Stimulated activated CD4-positive, alpha-beta T cell treated with anti-CD3 and anti-CD28 coated beads, Interleukin-12 subunit alpha, Interleukin-12 subunit beta, amount 100 ng/mL, for 4 hours (primary cell): ENCODE measurements around the gene ECI2.

Source experiments
- DNase-seq: peaks from one replicate; pipeline ENCODE4 v3.0.0-alpha.2; 2020

ECI2 gene, protein sequence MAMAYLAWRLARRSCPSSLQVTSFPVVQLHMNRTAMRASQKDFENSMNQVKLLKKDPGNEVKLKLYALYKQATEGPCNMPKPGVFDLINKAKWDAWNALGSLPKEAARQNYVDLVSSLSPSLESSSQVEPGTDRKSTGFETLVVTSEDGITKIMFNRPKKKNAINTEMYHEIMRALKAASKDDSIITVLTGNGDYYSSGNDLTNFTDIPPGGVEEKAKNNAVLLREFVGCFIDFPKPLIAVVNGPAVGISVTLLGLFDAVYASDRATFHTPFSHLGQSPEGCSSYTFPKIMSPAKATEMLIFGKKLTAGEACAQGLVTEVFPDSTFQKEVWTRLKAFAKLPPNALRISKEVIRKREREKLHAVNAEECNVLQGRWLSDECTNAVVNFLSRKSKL

DNA sequence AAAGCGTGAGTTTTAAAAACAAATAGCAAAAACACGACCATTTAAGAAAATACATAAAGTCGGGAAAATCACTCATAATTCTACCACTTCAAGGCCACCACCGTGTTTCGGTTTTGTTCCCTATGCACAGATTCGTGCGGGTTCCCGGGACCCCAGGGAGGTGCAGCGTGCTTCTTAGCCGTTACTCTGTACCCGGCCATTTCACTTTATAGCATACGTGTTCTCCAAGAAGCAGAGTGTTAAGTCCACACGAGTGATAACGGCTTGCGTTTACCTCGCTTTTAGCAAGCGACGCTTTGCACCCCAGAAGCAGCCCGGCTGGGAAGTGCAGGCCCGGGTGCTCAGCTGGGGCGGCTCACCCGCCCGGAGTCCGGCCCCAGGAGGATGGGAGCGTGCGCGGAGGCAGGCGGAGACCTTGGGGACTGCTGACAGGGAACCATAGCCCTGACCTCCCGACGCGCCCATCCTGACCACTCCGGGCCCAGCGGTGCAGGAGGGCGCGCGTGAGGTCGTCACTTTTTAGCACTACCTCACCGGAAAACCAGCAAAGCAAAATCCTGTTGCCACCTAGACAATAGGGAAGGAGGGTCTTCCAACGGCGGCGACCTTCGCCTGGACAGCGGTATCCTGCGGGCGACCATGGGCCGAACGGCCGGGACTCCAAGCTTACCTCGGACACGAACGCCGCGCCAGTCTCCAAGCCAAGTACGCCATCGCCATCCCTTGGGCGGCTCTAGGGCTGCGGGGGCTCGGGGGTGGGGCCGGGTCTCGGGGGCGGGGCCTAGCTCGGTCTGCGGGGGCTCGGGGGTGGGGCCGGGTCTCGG, at the start of gene ECI2:
Gene ECI2, minus strand, starts transcription at position 735 of the 824 bp plus-strand sequence. Its CDS starts 15 bp downstream, at position 720.
- DNase-seq, result peak; percentile 41

DNA sequence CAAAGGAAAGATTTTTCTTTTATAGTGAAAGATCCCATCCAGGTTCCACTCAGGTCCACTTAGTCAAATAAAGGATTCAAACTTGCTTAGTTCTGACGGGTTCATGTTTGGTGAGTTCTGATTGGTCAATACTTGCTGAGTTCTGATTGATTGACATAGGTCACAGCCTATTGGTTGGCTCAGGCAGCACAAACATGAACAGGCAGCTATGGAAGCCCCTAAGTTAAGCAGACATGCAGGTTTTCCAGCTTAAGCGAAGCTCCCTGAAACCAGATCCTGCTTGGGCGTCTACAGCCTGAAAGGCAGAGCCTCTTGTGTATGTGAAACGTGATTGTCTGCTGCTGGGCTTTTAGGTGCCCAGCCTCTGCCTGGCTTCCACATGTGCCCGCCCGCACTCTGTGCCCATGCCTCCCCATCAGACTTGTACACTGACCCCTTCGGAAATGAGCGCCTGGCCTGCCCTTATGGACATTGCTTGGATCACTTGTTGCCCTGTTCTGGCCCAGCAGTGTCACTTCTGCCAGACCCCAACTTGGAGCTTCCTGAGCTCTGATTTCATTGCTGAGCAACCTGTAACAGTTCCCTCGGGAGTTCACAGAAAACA, 45.4 kb upstream of the ECI2 start:
- DNase-seq, result no peak

DNA sequence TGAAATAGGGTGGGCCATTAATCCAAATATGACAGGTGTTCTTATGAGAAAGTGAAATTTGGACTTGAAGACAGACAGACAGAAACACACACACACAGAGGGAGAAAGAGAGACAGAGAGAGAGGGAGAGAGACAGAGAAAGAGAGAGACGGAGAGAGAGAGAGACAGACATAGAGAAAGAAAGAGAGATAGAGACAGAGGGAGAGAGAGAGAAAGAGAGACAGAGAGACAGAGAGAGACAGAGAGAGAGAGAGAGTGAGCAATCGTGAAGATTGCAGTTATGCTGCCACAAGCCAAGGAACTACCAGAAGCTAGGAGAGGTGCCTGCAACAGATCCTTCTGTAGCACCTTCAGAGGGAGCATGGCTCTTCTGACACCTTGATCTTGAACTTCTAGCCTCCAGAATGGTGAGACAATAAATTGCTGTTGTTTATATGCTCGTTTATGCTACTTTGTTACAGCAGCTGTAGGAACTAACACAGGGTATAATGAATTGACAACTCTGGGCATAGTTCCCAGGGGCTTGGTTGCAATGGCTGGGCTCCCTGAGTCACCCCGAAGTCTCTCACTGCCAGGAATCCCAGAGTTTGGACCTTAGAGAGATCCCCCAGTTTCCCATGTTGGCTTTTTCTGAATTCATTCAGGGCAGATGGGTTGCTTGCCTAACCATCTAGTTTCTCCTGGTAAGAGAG, 44.7 kb upstream of the ECI2 start:
- no peak for DNase-seq

DNA sequence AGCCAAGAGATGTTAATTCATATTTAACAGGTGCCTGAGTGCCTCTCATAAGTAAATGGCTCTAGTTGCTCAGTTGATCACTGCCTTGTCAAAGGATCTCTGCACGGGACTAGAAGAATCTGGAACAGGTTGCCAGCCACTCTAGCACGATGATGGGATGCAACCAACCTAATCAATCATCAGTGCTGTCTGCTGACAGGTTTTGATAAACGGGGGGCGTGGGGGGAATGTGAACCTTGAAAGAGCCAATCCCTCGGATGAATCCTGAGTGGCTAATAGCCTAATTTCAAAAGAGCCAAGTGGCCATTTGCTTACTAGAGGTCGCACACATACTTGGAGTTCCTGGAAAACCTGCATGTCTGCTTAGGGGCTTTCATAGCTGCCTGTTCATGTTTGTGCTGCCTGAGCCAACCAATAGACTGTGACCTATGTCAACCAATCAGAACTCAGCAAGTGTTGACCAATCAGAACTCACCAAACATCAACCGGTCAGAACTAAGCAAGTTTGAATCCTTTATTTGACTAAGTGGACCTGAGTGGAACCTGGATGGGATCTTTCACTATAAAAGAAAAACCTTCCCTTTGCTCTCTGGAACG, 43.5 kb upstream of the ECI2 start:
- no peak for DNase-seq

DNA sequence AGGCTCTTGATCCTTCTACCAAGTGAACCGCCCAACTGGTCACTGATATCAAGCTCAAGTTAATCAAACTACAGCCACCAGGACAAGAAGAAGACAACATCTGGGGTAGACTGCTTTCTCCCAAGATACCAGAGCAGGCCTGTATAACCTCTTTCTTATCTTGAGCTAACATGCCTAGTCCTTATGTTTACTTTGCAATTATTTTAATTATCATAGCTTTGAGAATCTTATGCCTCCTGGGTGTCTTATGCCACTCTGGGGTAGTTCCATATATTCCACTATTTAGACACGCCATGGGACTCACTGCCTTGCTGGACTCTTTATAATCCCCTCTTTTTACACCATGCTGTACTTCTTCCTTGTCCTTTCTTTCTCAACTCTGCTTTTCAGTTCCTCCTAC, 41.5 kb upstream of the ECI2 start:
- DNase-seq, result no peak

DNA sequence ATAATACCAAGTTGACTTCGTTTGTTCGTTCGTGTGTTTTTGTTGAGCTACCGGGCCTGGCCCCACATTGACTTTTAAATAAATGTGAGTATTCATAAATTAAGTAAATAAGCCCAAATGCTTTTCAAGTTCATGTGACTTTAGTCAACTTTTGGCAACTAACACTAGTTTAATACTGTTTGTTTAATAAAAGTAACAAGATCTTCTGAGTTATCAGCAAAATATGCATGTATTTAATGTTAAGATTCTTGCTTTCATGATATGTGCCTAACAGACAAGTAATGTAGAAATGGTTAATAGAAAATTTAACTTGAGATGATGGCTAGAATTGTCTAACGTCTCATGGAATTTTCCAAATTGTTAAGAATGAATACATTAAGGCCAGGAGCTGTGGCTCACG, 38.7 kb upstream of the ECI2 start:
- no peak for DNase-seq

DNA sequence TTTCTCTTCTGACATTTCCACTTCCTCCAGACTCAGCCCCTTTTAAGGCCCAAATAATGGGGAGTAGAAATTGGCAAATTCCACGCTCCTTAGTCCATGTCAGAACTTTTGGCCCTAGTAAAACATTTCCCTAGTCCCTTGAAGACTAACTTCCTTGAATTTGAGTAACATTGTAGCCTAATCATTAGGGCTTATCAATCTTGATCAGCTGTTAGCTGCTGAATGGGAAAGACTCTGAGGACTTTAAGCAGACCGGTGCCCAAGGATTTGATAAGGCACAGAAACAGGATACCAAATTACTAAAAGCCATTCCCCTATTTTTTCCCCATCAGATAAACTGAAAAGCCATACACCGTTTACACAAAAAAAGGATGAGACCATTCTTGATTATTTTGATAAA, 37.0 kb upstream of the ECI2 start:
- no peak for DNase-seq

DNA sequence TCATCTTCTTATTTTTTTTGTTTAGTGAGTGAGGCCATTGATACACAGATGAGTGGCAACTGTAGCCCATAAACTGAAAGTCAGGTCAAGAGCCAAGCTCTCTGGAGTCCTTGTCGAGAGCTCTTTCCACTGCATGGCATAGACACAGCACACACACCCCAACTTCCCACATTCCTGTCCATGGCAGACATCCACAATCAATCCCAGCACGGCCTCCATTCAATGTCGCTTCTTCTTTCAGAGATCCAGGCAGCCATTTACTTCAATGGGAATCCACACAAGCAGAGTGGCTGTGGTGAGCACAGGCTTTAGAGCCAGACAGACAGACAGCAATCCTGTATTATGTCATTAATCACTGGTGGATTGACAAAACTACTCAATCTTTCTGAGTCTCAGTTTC, 34.9 kb upstream of the ECI2 start:
- DNase-seq, result no peak

DNA sequence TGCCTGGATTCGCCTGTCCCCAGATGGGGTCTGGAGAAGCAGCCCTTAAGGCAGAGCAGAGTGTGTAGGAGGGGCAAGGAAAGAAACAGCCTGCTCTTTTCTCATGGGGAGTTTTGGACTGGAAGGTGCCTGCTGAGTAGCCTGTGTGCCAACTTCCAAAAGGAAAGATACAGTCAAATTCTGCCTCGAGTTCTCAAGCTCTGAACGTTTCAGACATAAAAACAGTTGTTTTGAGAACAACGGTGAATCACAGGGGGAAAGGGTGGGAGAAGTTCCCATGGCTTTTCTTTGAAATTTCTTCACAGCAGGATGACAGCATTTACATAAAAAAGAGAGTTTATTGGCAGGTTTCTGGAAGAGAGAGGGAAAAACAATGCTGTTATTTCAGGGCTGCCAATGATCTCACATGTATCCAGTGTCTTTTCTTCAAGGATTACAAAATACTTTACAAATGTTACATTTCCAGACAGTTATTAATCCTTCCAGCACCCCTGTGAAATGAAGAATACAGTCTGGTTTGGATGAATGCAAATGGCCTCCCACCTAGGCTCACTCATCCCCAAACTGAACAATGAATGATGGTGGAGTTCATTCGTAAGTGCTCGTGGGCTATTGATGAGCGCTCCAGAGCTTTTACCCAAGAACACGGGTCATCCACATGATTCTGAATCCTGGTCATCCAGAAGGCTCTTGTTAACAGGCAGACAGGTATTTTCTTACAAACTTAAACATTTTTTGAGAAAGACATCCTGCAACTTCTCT, 33.8 kb upstream of the ECI2 start:
- no peak for DNase-seq

DNA sequence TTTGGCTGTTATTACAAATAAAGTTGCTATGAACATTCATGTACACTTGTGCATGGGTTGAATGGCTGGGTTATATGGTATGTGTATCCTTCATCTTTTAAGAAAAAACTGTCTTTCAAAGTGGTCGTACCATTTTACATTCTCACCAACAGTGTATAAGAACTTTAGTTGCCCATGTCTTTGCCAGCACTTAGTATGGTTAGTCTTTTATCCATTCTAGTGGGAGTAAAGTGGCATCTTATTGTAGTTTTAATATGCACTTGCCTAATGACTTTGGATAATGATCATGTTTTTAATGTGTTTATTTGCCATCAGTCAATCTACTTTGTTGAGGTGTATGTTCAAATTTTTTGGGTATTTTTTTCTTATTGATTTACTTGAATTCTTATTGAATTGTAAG, 32.5 kb upstream of the ECI2 start:
- no peak for DNase-seq

DNA sequence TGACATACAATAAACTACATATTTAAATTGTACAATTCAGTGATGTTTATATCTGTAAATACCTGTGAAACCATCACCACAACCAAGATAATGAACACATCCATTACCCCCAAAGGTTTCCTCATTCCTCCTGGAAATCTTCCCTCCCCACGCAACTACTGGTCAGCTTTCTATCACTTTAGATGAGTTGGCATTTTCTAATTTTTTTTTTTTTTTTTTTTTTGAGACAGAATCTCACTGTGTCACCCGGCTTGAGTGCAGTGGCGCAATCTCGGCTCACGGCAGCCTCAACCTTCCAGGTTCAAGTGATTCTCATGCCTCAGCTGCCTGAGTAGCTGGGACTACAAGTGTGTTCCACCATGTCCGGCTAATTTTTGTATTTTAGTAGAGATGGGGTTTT, 31.7 kb upstream of the ECI2 start:
- DNase-seq, result no peak

DNA sequence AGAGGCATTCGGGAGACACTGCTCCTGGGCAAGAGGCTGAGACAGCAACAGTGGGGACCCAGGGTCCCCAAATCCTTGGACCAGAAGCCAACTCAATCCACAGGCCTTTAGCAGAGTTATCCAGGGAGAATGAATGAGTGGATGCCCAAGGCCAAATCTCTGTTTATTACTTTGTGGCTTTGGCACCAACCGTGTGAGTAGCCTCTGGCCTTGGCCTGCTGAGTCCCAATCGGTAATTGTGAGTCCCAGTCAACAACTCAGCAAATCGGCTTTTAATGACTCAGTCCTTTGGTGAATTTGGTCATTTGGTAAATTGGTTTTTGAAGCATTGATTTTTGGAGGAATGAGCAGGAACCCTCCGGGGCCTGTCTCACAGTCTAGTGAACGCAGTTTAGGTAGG, 29.1 kb upstream of the ECI2 start:
- no peak for DNase-seq

DNA sequence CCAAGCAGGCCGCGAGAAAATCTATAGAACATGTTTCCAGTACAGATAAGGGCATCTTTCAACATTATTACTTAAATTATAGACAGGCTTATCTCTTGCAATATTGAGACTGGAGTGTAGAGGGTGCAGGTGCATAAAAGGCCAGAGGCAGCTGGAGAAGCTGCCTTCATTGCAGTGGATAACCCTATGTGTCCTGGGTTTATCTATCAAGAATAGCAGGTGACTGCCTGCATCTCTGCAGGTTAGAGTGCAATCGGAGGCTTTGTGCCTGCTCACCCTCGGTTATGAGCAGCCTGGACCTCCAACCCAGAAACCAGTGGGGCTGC, 28.7 kb upstream of the ECI2 start:
- DNase-seq, result no peak

DNA sequence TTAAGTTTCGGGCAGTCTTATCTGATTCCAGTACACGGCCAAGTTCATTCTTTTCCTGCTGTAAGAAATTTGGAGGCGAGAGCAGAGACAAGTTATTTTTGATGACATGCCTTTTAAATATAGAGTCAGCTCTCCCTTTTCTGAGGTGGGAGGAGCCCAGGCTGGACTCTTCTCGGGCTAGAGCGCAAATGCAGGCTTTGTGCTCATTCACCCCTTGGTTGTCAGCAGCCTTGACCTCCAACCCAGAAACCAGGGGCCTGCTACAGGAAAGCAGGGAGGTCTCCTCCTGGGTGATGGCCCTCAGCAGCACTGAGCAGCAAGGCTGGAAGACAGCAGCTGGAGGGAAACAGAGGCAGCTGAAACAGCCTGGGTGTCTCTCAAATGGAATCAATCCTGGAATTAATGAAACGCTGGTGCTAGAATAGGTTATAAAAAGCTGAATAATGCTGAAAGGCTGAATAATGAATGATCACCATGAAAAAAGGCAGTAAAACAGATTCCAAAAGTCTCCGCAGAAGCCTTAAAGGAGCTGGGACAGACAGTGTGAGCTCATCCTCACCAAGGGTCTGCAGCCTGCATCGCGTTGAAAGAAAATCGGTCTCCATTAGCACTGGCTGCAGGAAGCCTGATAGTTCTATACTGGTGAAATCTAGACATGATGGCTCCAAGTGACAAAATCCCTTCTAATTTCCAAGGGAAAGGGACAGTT, 28.2 kb upstream of the ECI2 start:
- no peak for DNase-seq

DNA sequence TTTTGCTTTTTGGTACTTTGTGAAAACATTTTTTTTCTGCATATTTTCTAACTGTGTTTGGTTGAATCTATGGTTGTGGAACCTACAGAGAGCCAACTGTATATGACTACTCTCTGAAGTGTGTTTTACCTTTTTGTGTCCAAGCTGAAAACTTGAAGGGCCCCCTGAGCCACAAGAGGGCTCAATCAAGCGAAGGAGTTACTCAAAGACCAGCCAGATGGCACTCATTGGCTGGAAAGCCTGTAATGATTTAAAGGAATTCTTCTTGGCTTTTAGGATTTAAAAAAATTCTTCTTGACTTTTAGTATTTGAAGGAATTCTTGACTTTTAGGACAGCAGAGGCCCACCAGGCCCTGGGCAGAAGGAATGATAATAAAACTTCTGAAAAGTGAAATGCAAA, 27.0 kb upstream of the ECI2 start:
- no peak for DNase-seq

DNA sequence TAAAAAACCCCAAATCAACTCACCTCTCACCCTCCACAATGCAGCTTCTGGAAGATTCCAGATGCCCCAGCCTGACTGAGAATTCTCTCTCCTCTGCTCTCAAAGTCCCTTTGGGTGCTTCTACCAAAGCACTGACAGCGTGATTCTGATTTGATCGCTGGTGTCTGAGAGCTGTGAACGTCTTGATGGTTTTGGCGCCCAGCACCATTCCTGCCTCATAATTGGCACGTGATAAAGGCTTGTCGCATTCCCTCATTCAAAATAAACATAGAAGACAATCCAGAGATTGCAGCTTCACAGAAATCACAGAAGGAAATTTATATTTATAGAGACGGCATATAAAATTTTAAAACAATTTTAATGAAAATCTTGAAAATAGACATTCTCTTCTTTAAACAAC, 24.1 kb upstream of the ECI2 start:
- DNase-seq, result no peak

DNA sequence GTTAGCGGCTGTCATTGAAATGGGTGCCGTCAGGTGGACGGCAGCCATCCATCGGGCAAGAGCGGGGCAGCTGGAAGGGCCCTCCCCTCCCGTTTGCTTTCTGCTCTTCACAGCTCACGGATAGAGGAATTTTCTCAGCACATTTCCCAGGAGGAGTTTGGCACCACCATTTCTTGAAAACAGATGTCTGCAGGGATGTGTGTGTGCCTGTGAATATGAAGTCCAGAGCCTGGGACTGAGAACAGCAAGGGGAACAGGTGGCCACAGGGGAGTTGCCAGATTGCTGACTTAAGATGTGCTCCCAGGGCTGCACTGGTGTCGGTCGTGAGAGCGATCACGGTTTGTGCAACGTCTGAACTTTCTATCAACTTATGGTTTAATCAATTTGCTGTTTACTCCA, 22.1 kb upstream of the ECI2 start:
- DNase-seq, result no peak

DNA sequence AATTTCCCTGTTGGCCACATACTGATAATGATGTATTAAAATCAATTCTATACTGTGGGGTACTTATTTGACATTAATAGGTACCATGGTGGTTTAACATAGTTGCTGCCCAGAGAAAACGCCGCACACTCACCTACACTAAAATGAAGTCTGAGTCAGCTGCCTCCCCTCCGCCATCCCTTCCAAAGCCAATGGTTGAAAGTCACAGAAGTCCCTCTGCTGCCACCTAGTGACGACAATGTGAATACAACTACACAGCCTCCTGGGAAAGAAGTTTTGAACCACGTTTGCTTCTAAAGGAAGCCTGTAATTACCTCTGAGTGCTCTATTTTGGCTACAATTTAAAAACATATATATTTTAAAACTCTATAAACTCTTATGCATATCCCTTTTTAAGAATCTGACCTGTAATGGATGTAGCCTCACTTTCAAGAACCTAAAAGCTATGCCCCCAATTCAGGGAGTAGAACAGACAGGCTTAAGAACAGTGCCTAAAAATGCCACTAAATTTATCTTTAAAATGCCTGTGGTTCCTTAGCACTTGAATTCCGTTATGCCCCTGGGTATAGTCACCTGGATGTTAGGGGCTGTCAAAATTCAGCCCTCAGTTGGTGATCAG, 20.6 kb upstream of the ECI2 start:
- DNase-seq, result peak; percentile 65

DNA sequence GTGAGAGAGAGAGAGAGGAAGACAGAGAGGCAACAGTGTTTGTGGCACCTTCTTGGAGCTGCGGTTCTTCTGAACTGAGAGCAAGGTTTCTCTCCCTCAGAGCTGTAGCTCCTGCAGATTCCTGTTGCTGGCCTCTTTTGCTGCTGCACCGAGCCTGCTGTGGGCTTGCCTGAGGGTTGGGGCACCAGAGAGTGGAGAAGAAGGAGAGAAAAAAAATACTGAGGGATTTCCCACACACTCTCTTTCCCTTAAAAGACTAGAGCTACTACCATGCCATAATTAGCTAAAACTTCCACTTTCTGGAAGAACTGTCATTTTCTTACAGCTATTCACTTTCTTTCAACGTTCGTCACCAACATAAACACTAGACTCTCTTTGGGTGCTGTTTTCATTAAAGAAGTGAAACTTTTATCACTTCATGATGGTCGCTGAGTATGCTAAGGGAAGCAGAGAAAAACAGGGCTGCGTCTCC, 18.2 kb upstream of the ECI2 start:
- DNase-seq, result no peak

DNA sequence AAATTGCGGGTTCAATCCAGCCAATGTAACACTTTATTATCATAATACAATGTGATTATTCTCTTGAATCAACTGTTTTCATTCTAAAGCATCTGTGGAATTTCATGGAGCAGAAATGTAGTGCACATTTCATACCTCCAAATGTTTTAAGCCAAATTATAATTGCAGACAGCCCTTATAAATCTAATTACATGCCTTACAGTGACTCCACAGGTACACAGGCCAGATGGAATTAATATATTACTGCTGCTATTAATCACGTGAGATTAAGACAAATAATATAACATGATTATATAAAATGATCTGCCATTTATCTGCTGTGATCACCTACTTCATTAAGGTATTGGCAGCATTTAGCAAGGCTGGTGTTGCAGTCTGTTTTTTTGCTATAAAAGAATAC, 9.7 kb upstream of the ECI2 start:
- no peak for DNase-seq

DNA sequence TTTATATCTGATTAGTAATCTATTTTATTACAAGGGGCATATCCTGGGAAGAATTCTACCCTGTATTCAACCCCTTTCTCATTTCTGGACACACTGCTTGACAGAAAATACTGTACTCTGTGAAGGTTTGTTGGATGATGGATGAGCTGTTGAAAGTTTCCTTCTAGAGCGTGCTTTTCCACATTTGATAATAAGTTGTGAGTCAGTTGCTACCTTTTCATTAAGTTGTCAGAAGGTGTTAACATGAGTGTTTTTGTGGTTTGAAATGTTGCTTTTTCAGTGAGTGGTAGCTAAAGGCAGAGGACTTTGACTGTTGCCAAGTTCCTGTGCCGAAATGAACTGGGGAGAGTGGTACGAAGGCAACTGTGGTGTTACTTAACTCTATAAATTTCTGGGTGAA, 3.9 kb upstream of the ECI2 start:
- DNase-seq, result no peak
